Coronary artery (tissue), 2 donors: ENCODE measurements around the gene ZNF525.
"Not testable (repeated sequence)": the region's sequence is repeated elsewhere in the genome, so short reads cannot be mapped to it uniquely, and the experiment has no call there.

ENCODE experiments used
- DNase-seq: peaks from one replicate; pipeline ENCODE4 v3.0.0-alpha.2; 2017; ENCODE audit warnings: low spot score
- H3K27ac ChIP-seq, 2 donors: fragments of 200-600 bp; sonication (generic); one replicate each; pipeline ENCODE4 v1.5.1; 2016 to 2019
- H3K4me3 ChIP-seq: fragments of 200-600 bp; sonication (generic); 2 replicates; pipeline ENCODE4 v1.5.1; 2016; ENCODE audit warnings: mild to moderate bottlenecking, moderate library complexity
- CTCF ChIP-seq: fragments of 200-600 bp; sonication (generic); IDR thresholded peaks from one replicate; pipeline ENCODE4 v1.5.1; 2019; ENCODE audit warnings: antibody characterized with exemption

The ZNF525 gene

DNA sequence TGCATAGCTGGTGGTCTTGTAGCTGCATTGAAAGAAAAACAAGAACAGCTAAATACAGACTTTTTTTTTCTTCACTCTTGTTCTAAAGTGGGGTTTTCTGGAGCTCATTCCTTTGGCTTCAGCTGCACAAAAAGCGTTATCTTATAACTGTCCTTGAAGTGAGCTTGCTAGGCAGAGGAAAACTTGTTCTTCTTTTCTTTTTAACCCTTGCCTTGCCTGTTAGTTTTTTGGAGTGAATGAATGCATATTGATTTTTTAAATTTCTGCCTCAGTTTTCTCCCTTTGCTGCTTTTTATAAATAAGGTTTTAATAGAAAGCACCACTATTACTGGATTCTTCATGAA is 31.0 kb downstream of the ZNF525 start:
- H3K4me3 ChIP-seq = peak overlapping the region; percentile 69
- H3K27ac ChIP-seq = no peak overlapping the region
- DNase-seq = no peak
- no peak for TF ChIP-seq CTCF

DNA sequence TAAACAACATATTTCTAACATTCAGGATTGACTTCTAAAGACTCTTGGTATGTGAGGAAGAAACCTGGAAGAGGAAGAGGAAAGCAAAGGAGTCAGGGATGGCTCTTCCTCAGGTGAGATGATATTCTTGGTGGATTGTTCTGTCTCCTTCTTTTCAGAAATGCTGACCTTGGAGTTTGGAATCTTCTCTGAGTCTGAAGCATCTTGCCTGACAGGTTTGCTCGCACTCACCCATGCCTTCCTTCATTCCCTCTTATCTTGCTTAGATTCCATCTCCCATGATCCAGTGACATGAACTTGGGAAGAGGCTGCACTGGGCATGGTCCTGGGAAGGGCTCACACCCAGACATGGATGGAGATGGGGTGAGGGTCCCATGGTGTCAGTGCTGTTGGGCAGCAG is 32.4 kb downstream of the ZNF525 start:
- DNase-seq, H3K4me3 ChIP-seq, H3K27ac ChIP-seq: not testable (repeated sequence)

DNA sequence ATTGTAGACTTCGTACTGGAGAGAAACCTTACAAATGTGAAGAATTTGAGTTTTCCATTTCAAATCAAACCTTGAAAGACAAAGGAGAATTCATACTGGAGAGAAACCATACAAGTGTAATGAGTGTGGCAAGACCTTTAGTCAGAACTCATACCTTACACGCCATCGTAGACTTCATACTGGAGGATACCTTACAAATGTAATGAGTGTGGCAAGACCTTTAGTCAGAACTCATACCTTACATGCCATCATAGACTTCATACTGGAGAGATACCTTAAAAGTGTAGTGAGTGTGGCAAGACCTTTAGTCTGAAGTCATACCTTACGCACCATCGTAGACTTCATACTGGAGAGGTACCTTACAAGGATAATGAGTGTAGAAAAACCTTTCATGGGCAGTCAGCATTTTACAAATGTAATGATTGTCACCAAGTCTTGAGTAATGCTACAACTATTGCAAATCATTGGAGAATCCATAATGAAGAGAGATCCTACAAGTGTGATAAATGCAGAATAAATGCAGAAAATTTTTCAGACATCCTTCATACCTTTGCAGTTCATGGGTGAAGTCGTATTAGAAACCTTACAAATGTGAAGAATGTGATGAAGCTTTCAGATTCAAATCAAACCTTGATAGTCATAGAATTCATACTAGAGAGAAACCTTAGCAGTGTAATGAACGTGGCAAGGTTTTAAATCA is 44.1 kb downstream of the ZNF525 start:
- TF ChIP-seq CTCF = no peak
- DNase-seq = no peak
- H3K27ac ChIP-seq = no peak overlapping the region
- no peak overlapping the region for H3K4me3 ChIP-seq

GRCh38 chr19:53420520-53421315 is 55.2 kb downstream of the ZNF525 start:
- not testable (repeated sequence) for H3K4me3 ChIP-seq, DNase-seq, H3K27ac ChIP-seq

DNA sequence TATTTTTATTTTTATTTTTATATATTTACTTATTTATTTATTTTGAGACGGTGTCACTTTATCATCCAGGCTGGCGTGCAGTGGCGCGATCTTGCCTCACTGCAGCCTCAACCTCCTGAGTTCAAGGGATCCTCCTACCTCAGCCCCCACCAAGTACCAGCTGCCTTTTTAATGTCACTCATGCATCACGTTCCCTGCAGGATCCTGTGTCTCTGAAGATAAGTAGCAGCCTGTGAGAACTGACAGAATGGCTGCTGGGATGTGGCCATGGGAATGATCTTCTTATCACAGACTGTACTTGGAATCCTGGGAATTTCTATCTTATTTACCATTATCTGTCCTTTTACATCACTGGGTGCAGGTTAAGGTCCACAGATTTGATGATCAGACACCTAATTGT is 57.0 kb downstream of the ZNF525 start:
- no peak for DNase-seq
- no peak for TF ChIP-seq CTCF
- Histone ChIP-seq H3K27ac (no peak overlapping the region), H3K4me3 (no peak overlapping the region)

DNA sequence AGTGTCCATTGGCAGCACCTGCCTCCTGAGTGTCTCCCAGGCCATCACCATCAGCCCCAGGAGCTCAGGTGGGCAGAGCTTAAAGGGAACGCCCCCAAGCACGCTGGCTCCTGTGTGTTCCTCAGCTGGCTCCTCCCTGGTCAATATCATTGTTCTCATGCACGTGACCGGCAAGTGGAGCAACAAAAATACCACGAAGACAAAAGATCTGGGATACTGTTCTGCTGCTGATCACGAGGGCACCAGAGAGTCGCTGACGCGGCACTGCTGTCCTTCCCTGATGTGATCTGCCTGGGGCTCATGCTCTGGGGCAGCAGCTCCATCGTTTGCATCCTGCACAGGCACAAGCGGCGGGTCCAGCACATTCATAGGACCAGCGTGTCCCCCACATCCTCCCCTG is 57.6 kb downstream of the ZNF525 start:
- not testable (repeated sequence) for H3K4me3 ChIP-seq, DNase-seq, H3K27ac ChIP-seq

- not testable (repeated sequence) for H3K4me3 ChIP-seq, H3K27ac ChIP-seq, DNase-seq
These were observed 58.2 kb downstream of the ZNF525 start for GRCh38 chr19:53423680-53424079.

DNA sequence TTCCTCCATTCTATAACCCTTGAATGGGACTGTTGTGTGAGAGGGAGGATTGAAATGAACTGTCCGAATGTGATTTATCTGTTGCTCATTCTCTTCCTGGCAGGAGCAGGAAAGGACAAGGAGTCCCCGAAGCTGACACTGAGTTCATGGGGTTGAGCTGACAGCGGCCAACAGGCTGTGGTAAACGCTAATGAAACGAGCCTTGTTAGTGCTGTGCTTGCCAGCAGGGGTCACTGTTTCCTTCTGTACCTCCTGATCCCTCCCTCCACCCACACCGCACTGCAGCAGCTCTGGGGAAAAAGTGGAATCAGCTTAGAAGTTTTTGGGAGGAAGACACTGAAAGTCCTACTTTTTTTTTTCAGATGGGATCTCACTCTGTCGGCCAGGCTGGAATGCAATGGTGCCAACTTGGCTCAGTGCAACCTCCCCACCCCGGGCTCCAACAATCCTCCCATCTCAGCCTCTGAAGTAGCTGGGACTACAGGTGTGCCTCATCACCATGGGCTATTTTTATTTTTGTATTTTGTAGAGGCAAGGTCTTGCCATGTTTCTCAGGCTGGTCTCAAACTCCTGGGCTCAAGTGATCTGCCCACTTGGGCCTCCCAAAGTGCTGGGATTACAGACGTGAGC is 59.6 kb downstream of the ZNF525 start:
- Histone ChIP-seq H3K4me3 (no peak overlapping the region), H3K27ac (no peak overlapping the region)
- peak; percentile 59 for TF ChIP-seq CTCF
- peak; percentile 76 for DNase-seq

DNA sequence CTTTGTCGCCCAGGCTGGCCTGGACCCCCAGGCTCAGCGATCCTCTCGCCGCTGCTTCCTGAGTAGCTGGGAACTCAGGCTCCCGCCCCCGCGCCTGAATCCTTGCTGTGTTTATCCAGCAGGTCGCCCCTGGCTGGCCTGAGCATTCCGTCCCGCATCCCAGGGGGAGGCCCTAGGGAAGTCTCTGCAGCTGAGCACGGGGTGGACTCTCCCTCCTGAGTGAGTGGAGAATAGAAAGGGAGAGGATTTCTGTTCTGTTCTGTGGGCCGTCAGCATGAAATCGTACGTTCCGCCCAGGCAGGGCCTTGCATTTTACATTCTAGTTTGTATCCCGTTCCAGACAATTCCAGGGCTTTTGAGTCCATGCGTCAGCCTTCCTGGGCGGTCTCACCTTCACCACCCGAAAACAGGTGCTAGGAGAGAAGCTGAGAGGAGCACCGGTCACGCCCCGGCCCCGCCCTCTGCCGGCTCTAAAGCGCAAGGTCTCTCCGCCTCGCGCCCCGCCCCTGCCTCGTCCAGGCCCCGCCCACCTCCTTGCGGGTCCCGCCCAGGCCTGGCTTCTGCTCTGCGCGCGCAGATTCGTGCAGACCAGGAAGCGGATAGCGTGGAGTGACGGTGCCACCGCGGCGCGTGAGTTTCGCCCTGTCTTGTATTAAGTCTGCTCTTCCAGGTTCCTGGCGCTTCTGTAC is 66.0 kb downstream of the ZNF525 start, which contains the start of gene ZNF761:
Gene ZNF761, plus strand, starts transcription at position 586 of the 689 bp plus-strand sequence. CDS start 15,285 bp downstream, outside the sequence.
- no peak for TF ChIP-seq CTCF
- peak within 1 kb of the TSS; percentile 89 for H3K4me3 ChIP-seq
- peak; percentile 96 for DNase-seq
- peak within 1 kb of the TSS; percentile 32 to 80 for H3K27ac ChIP-seq
